MM.1S (cell line): ENCODE data around the gene ZNF277.

Source experiments
- DNase-seq: peaks from one replicate; pipeline ENCODE4 v3.0.0-alpha.2; 2015
- H2AFZ ChIP-seq: fragments of 300-600 bp; sonication (generic); 2 replicates; pipeline ENCODE4 v1.6.0; 2016; ENCODE audit warnings: antibody characterized with exemption, low read length
- H3F3A ChIP-seq: fragments of 300-600 bp; sonication (generic); 2 replicates; pipeline ENCODE4 v1.6.1; 2016; ENCODE audit warnings: mild to moderate bottlenecking, antibody characterized with exemption, low read length, moderate library complexity, mixed read lengths; ENCODE audit not compliant: insufficient read depth
- H3K27ac ChIP-seq: fragments of 300-600 bp; sonication (generic); 2 replicates; pipeline ENCODE4 v1.5.1; 2016; ENCODE audit warnings: mild to moderate bottlenecking, low read length
- H3K27me3 ChIP-seq: fragments of 300-600 bp; sonication (generic); replicated peaks from 2 replicates; pipeline ENCODE4 v1.6.0; 2016; ENCODE audit warnings: low read length; ENCODE audit not compliant: insufficient read depth
- H3K36me3 ChIP-seq: fragments of 300-600 bp; sonication (generic); replicated peaks from 2 replicates; pipeline ENCODE4 v1.6.1; 2016; ENCODE audit warnings: mild to moderate bottlenecking, low read length, mixed read lengths; ENCODE audit not compliant: insufficient read depth
- H3K4me1 ChIP-seq: fragments of 300-600 bp; sonication (generic); 2 replicates; pipeline ENCODE4 v1.6.1; 2016; ENCODE audit warnings: low read length, mixed read lengths
- H3K4me2 ChIP-seq: fragments of 300-600 bp; sonication (generic); 2 replicates; pipeline ENCODE4 v1.6.0; 2016; ENCODE audit warnings: low read depth, low read length
- H3K4me3 ChIP-seq: fragments of 300-600 bp; sonication (generic); 2 replicates; pipeline ENCODE4 v1.5.1; 2016; ENCODE audit warnings: low read length, mixed read lengths
- H3K79me2 ChIP-seq: fragments of 300-600 bp; sonication (generic); 2 replicates; pipeline ENCODE4 v1.6.1; 2016; ENCODE audit warnings: mixed run types, low read length, mixed read lengths
- H3K9ac ChIP-seq: fragments of 300-600 bp; sonication (generic); 2 replicates; pipeline ENCODE4 v1.6.1; 2016; ENCODE audit warnings: low read length, mixed read lengths
- H3K9me2 ChIP-seq: fragments of 300-600 bp; sonication (generic); replicated peaks from 2 replicates; pipeline ENCODE4 v1.6.1; 2016; ENCODE audit warnings: mild to moderate bottlenecking, low read length, mixed read lengths; ENCODE audit not compliant: insufficient read depth
- H3K9me3 ChIP-seq: fragments of 300-600 bp; sonication (generic); replicated peaks from 2 replicates; pipeline ENCODE4 v1.6.1; 2016; ENCODE audit warnings: mild to moderate bottlenecking, low read length, mixed read lengths; ENCODE audit not compliant: insufficient read depth
- H4K20me1 ChIP-seq: fragments of 300-600 bp; sonication (generic); 2 replicates; pipeline ENCODE4 v1.6.1; 2016; ENCODE audit warnings: mild to moderate bottlenecking, low read length, moderate library complexity, mixed read lengths; ENCODE audit not compliant: insufficient read depth
- EZH2 ChIP-seq: fragments of 300-600 bp; sonication (generic); optimal IDR thresholded peaks from 2 replicates; pipeline ENCODE3; 2017; ENCODE audit warnings: low read depth, mild to moderate bottlenecking, antibody characterized with exemption, low read length, mixed read lengths
- EZH2phosphoT487 ChIP-seq: fragments of 300-600 bp; sonication (generic); IDR thresholded peaks from 2 replicates; pipeline ENCODE4 v1.6.1; 2018; ENCODE audit warnings: antibody characterized with exemption, low read length
- TF ChIP-seq, protein P1 (sequence below): fragments of 300-600 bp; sonication (generic); IDR thresholded peaks from 2 replicates; pipeline ENCODE4 v1.5.1; 2016; ENCODE audit warnings: antibody characterized with exemption, low read length, mixed read lengths

ZNF277 gene

DNA sequence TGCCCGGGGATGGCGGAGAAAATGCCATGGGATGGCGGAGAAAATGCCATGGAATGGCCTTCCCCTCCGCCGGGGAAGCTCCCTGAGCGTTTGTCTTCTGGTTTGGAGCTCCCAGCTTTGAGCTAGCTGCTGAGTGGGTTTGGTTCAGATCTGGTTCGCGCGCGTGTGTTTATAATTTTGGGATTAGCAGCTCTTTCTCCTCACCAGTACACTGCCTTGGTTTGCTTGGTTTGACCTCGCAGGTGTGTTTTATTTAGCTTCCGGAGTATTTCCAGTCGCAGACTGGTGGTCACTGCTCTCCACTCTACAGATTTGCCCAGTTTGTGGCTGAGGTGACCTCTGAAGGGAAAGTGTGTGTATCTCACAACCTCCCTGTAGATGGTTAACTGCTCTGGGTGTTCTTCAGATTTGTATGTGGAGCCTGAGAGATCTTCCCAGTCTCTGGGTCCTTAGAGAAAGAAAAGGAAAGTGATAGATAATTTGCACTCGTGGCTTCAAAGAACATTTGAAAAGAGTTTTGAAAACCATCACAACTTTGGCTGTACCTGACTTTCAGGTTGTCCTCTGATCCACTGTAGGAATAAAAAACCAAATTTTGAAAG, 597 bp downstream of the ZNF277 start:
- peaks cover 34% of the 10 kb centered on the region for H3F3A ChIP-seq
- H3K4me2 ChIP-seq, result peak overlapping the region; percentile 64
- peak overlapping the region; percentile 89 for H2AFZ ChIP-seq
- TF ChIP-seq EZH2 (no peak), EZH2phosphoT487 (no peak)
- TF ChIP-seq, protein P1, sequence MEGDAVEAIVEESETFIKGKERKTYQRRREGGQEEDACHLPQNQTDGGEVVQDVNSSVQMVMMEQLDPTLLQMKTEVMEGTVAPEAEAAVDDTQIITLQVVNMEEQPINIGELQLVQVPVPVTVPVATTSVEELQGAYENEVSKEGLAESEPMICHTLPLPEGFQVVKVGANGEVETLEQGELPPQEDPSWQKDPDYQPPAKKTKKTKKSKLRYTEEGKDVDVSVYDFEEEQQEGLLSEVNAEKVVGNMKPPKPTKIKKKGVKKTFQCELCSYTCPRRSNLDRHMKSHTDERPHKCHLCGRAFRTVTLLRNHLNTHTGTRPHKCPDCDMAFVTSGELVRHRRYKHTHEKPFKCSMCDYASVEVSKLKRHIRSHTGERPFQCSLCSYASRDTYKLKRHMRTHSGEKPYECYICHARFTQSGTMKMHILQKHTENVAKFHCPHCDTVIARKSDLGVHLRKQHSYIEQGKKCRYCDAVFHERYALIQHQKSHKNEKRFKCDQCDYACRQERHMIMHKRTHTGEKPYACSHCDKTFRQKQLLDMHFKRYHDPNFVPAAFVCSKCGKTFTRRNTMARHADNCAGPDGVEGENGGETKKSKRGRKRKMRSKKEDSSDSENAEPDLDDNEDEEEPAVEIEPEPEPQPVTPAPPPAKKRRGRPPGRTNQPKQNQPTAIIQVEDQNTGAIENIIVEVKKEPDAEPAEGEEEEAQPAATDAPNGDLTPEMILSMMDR, result no peak
- H4K20me1 ChIP-seq, result no peaks in the 10 kb centered on the region
- no peaks in the 10 kb centered on the region for H3K27me3 ChIP-seq
- peak overlapping the region; percentile 86 for H3K4me3 ChIP-seq
- H3K27ac ChIP-seq, result peak overlapping the region; percentile 50; the same call in 1 of the 2 replicates
- DNase-seq, result peak; percentile 54
- H3K9me2 ChIP-seq, result no peaks in the 10 kb centered on the region
- peaks cover 93% of the 10 kb centered on the region for H3K79me2 ChIP-seq
- peaks cover 3% of the 10 kb centered on the region for H3K4me1 ChIP-seq
- no peaks in the 10 kb centered on the region for H3K36me3 ChIP-seq
- H3K9me3 ChIP-seq, result no peaks in the 10 kb centered on the region
- peak overlapping the region; percentile 70 for H3K9ac ChIP-seq

DNA sequence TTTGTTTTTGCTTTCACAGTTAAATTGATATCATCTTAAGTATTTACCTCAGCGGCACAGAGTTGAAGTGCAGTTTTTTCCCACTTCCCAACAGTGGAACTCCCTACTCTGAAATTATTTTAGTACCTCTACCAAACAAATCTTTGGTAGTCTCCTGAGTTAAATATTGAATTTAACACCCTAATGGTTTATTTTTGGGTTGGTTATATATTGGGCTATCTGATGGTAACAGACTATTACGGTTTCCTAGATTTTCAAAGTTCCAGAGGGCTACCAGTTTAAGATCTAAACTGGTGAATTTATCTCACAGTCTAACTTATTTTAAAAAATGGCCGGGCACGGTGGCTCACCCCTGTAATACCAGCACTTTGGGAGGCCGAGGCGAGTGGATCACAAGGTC, 1.3 kb downstream of the ZNF277 start:
- Histone ChIP-seq H3K27ac (peak overlapping the region; percentile 50; the same call in 1 of the 2 replicates), H2AFZ (0 out of 2 replicates have a peak overlapping the region, but pooled peaks have one; percentile 89), H3F3A (peaks cover 34% of the 10 kb centered on the region), H4K20me1 (no peaks in the 10 kb centered on the region), H3K9me3 (no peaks in the 10 kb centered on the region), H3K27me3 (no peaks in the 10 kb centered on the region), H3K4me3 (peak overlapping the region; percentile 86), H3K4me1 (no peaks in the 10 kb centered on the region; the same call in 1 of the 2 replicates), H3K36me3 (no peaks in the 10 kb centered on the region), H3K4me2 (peak overlapping the region; percentile 64), H3K79me2 (peaks cover 93% of the 10 kb centered on the region), H3K9ac (peak overlapping the region; percentile 70; the same call in 1 of the 2 replicates), H3K9me2 (no peaks in the 10 kb centered on the region)
- DNase-seq, result no peak
- TF ChIP-seq EZH2 (no peak), EZH2phosphoT487 (no peak)
- TF ChIP-seq, protein P1, result no peak

DNA sequence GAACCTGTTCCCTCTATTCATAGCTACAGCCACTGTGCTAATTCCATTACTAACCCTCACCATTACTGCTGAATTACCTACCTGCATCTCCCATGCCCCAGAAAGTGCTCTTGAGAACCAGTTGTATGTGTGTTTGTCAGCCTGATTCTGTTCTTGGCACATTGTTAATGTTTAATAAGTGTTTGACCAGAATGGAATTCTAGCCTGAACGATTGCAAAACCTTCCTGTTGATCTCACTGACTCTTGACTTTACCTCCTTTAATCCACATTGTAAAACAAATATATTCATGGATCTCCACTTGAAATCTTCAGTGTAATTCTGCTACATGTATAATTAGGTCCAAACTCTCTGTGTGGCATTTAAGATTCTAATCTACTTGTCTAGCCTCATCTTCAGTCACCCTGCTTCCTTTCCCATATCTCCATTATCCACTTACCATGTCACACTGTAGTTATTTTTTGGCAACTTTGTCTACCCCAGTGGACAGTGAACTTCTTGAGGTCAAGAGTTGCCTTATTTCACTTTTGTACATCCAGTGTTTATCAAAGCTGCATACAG, 4.9 kb downstream of the ZNF277 start:
- H2AFZ ChIP-seq, result no peak overlapping the region
- no peaks in the 10 kb centered on the region for H4K20me1 ChIP-seq
- H3K79me2 ChIP-seq, result peaks cover 94% of the 10 kb centered on the region
- H3K4me1 ChIP-seq, result no peaks in the 10 kb centered on the region; the same call in 1 of the 2 replicates
- peaks cover 13% of the 10 kb centered on the region for H3F3A ChIP-seq
- no peaks in the 10 kb centered on the region for H3K27me3 ChIP-seq
- no peaks in the 10 kb centered on the region for H3K36me3 ChIP-seq
- no peaks in the 10 kb centered on the region for H3K9me2 ChIP-seq
- no peaks in the 10 kb centered on the region for H3K9me3 ChIP-seq
- H3K4me2 ChIP-seq, result no peak overlapping the region
- TF ChIP-seq, protein P1, result no peak
- TF ChIP-seq EZH2, result no peak
- TF ChIP-seq EZH2phosphoT487, result no peak
- H3K4me3 ChIP-seq, result no peak overlapping the region
- no peak overlapping the region for H3K27ac ChIP-seq
- no peak overlapping the region for H3K9ac ChIP-seq
- DNase-seq, result no peak
